HepG2 (cell line): ENCODE measurements around the gene REEP2. TPM values are rescaled to one million over a fixed set of nuclear protein-coding genes. Genes with fewer than 3 reads are reported as not detected.

Experiments used
- ARNT ChIP-seq: fragments of 450-650 bp; IDR thresholded peaks from 2 replicates; pipeline ENCODE4 v1.6.1; 2017
- REPIN1 ChIP-seq: sonication (generic); formaldehyde crosslinking; IDR thresholded peaks from 2 replicates; pipeline ENCODE4 v1.8.0; 2022; ENCODE audit warnings: missing genetic modification reagents, low read depth, mild to moderate bottlenecking, borderline replicate concordance
- ZNF251 ChIP-seq: sonication (generic); formaldehyde crosslinking; IDR thresholded peaks from 2 replicates; pipeline ENCODE4 v1.9.0; 2021; ENCODE audit warnings: mild to moderate bottlenecking, missing genetic modification reagents
- polyA plus RNA-seq, 8 experiments: library from polyadenylated mRNA; depleted of rRNA in 3 of 8; stranded (reverse) in 7 of 8; unstranded in 1 of 8; fragments of >200 nt; fragmentation: Illumina TruSeq in 4 of 8; extraction: Trizol in 4 of 8; gene quantifications; 2 replicates each; pipeline versions ENCODE4 v1.2.1 to v1.2.3, GENCODE V29; 2011 to 2016; ENCODE audit warnings: low read depth in 4 of 8, missing spikeins in 1 of 8, mixed read lengths in 1 of 8; ENCODE audit not compliant: insufficient read depth in 1 of 8
- small RNA-seq, 3 experiments: library from RNA; depleted of rRNA; stranded (forward); fragments of <200 nt; gene quantifications; one replicate each; pipeline ENCODE3, GENCODE V24; 2012; ENCODE audit warnings: low read depth in 2 of 3, low replicate concordance in 1 of 3; ENCODE audit not compliant: insufficient read length in 3 of 3, insufficient read depth in 2 of 3
- total RNA-seq, 5 experiments: library from RNA; depleted of rRNA; stranded (reverse); fragments of >200 nt; fragmentation: Illumina TruSeq; extraction: Trizol; gene quantifications; 2 replicates each; pipeline ENCODE4 v1.2.3, GENCODE V29; 2016; ENCODE audit warnings: low read depth in 1 of 5

The REEP2 gene
- total and polyA plus RNA-seq, 2 of the 13 experiments (the other 11 are each of a cell fraction or from before 2014, with no cell fraction given) = 5.3 to 7.8 TPM

DNA sequence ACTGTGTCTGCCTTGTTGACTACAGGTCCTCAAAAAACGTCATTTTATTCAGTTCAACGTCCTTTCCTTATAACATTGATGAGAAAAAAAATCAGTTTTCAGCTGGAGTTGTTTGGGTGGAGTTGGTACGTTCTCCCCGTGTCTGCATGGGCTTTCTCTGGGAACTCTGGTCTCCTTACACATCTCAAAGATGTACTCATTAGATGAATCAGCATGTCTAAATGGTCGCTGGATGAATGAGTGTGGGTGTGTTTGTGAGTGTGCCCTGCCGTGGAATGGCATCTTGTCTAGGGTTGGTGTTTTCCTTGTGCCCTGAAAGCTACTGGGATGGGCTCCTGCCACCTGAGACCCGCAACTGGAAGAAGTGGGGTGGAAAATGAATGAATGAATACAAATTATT is 56.5 kb downstream of the REEP2 start (continued):
- TF ChIP-seq REPIN1 (CRISPR knock-in tag) = no peak
- no peak for TF ChIP-seq ZNF251 (CRISPR knock-in tag)
- no peak for TF ChIP-seq ARNT
- TF ChIP-seq, all 625 proteins: peak for 0

Small RNAs within 50 kb of the gene (small RNA-seq; reads per million reads assigned to genes)
- gene AC113403.1 = 0 reads per million in 3 experiments

Other genes with a start within 250 kb of the REEP2 start
- gene CDC23, start 225.7 kb upstream of the REEP2 start, total RNA-seq (2016; rRNA removed; fragmentation: Illumina TruSeq; extraction: Trizol) = 47.7 and 64.2 TPM in 2 replicates
- gene CDC23, start 225.7 kb upstream of the REEP2 start, polyA plus RNA-seq (2011; rRNA removed) = 28.2 and 38.3 TPM in 2 replicates
- 0.10 and 0.27 TPM in 2 replicates for gene GFRA3, start 164.4 kb upstream of the REEP2 start, total RNA-seq (2016; rRNA removed; fragmentation: Illumina TruSeq; extraction: Trizol)
- 0.30 and 0.48 TPM in 2 replicates for gene GFRA3, start 164.4 kb upstream of the REEP2 start, polyA plus RNA-seq (2011; rRNA removed)
- 27.6 and 44.1 TPM in 2 replicates for gene CDC25C, start 107.3 kb upstream of the REEP2 start, total RNA-seq (2016; rRNA removed; fragmentation: Illumina TruSeq; extraction: Trizol)
- gene CDC25C, start 107.3 kb upstream of the REEP2 start, polyA plus RNA-seq (2011; rRNA removed) = 11.8 and 17.7 TPM in 2 replicates
- gene FAM53C, start 100.8 kb upstream of the REEP2 start, total RNA-seq (2016; rRNA removed; fragmentation: Illumina TruSeq; extraction: Trizol) = 26.9 and 28.5 TPM in 2 replicates
- gene FAM53C, start 100.8 kb upstream of the REEP2 start, polyA plus RNA-seq (2011; rRNA removed) = 28.1 and 30.1 TPM in 2 replicates
- gene KDM3B, start 86.4 kb upstream of the REEP2 start, total RNA-seq (2016; rRNA removed; fragmentation: Illumina TruSeq; extraction: Trizol) = 34.3 and 47.7 TPM in 2 replicates
- 19.6 and 19.7 TPM in 2 replicates for gene KDM3B, start 86.4 kb upstream of the REEP2 start, polyA plus RNA-seq (2011; rRNA removed)
- 4.5 and 5.6 TPM in 2 replicates for gene EGR1, start 26.4 kb downstream of the REEP2 start, total RNA-seq (2016; rRNA removed; fragmentation: Illumina TruSeq; extraction: Trizol)
- 4.1 and 6.0 TPM in 2 replicates for gene EGR1, start 26.4 kb downstream of the REEP2 start, polyA plus RNA-seq (2011; rRNA removed)
- 184 and 270 TPM in 2 replicates for gene ETF1, start 104.2 kb downstream of the REEP2 start, total RNA-seq (2016; rRNA removed; fragmentation: Illumina TruSeq; extraction: Trizol)
- gene ETF1, start 104.2 kb downstream of the REEP2 start, polyA plus RNA-seq (2011; rRNA removed) = 45.3 and 52.1 TPM in 2 replicates
- gene HSPA9, start 136.3 kb downstream of the REEP2 start, total RNA-seq (2016; rRNA removed; fragmentation: Illumina TruSeq; extraction: Trizol) = 478 and 735 TPM in 2 replicates
- 165 and 187 TPM in 2 replicates for gene HSPA9, start 136.3 kb downstream of the REEP2 start, polyA plus RNA-seq (2011; rRNA removed)